Measurements from ENCODE around the gene CSAD.

- TF ChIP-seq EZH2 (IDR thresholded peaks at IDR 0.05; ENCODE audit: insufficient read depth, poor library complexity, severe bottlenecking) (no peak), EZH2phosphoT487 (IDR thresholded peaks at IDR 0.05; ENCODE audit: insufficient read depth, low read depth) (no peak)
Measured at GRCh38 chr12:53219292-53219955, 38.7 kb upstream of the CSAD start.
